Loucy (cell line): ENCODE measurements around the gene MAML2.

Experiments
- EZH2phosphoT487 ChIP-seq: fragments of 200-600 bp; IDR thresholded peaks from 2 replicates; pipeline ENCODE4 v1.6.1; 2018; ENCODE audit warnings: antibody characterized with exemption, mild to moderate bottlenecking, moderate library complexity, borderline replicate concordance
- TF ChIP-seq, protein P1 (sequence below): fragments of 200-600 bp; sonication (generic); conservative IDR thresholded peaks from 2 replicates; pipeline ENCODE4 v1.5.1; 2014; ENCODE audit warnings: mild to moderate bottlenecking, antibody characterized with exemption, low read length

DNA sequence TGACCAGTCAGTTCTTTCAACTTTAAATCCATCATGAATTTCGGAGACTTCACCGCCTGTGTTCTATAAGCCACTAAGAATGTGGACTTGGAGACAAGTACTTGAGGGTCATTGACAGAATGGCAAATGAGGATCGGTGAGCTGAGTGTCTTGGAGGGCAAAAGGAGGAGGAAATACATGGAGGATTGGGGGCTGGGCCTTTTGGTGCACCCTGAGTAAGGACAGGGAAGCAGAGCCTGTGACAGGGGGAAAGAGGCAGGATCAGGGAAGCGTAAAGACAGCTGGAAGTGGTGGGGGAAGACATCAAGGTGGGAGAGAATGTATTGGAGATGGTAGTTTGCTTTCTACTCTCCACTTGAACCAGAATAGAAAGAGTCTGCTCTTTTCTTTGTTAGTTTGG, 348.7 kb downstream of the MAML2 start:
- TF ChIP-seq, protein P1, sequence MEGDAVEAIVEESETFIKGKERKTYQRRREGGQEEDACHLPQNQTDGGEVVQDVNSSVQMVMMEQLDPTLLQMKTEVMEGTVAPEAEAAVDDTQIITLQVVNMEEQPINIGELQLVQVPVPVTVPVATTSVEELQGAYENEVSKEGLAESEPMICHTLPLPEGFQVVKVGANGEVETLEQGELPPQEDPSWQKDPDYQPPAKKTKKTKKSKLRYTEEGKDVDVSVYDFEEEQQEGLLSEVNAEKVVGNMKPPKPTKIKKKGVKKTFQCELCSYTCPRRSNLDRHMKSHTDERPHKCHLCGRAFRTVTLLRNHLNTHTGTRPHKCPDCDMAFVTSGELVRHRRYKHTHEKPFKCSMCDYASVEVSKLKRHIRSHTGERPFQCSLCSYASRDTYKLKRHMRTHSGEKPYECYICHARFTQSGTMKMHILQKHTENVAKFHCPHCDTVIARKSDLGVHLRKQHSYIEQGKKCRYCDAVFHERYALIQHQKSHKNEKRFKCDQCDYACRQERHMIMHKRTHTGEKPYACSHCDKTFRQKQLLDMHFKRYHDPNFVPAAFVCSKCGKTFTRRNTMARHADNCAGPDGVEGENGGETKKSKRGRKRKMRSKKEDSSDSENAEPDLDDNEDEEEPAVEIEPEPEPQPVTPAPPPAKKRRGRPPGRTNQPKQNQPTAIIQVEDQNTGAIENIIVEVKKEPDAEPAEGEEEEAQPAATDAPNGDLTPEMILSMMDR = no peak
- TF ChIP-seq EZH2phosphoT487 = no peak
